ENCODE data around the gene DNAJB13.
"Not testable (repeated sequence)": the region's sequence is repeated elsewhere in the genome, so short reads cannot be mapped to it uniquely, and the experiment has no call there.

DNA sequence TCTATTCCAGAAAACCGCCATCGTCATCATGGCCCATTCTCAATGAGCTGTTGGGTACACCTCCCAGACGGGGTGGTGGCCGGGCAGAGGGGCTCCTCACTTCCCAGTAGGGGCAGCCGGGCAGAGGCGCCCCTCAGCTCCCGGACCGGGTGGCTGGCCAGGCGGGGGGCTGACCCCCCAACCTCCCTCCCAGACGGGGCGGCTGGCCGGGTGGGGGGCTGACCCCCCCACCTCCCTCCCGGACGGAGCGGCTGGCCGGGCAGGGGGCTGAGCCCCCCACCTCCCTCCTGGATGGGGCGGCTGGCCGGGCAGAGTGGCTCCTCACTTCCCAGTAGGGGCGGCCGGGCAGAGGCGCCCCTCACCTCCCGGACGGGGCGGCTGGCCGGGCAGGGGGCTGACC, 14.8 kb upstream of the DNAJB13 start:
- TF ChIP-seq, protein P1, sequence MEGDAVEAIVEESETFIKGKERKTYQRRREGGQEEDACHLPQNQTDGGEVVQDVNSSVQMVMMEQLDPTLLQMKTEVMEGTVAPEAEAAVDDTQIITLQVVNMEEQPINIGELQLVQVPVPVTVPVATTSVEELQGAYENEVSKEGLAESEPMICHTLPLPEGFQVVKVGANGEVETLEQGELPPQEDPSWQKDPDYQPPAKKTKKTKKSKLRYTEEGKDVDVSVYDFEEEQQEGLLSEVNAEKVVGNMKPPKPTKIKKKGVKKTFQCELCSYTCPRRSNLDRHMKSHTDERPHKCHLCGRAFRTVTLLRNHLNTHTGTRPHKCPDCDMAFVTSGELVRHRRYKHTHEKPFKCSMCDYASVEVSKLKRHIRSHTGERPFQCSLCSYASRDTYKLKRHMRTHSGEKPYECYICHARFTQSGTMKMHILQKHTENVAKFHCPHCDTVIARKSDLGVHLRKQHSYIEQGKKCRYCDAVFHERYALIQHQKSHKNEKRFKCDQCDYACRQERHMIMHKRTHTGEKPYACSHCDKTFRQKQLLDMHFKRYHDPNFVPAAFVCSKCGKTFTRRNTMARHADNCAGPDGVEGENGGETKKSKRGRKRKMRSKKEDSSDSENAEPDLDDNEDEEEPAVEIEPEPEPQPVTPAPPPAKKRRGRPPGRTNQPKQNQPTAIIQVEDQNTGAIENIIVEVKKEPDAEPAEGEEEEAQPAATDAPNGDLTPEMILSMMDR (IDR thresholded peaks at IDR 0.05): not testable (repeated sequence)
- not testable (repeated sequence) for TF ChIP-seq EZH2phosphoT487 (IDR thresholded peaks at IDR 0.05)

Data from neural progenitor cell (in vitro differentiated cells).